Panc1 (cell line): ENCODE data around the gene TBRG4. TPM values are rescaled to one million over a fixed set of nuclear protein-coding genes. Genes with fewer than 3 reads are reported as not detected.

ENCODE experiments used
- ATAC-seq: fragments of 200-7000 bp; cut with Tn5 transposase; 2 replicates; pipeline ENCODE4 v1.9.1; 2020; ENCODE audit warnings: mild to moderate bottlenecking, moderate library complexity
- BruUV-seq: library from RNA; stranded (reverse); fragments of 400-500 nt; replicated peaks from 2 replicates; lab custom pipeline; 2021; lab: Mats Ljungman, UMichigan
- CTCF ChIA-PET: fragments of 300-600 bp; sonication (Branson Sonifier 250); formaldehyde crosslinking; loops from one replicate; lab custom pipeline; 2022; ENCODE audit warnings: antibody characterized with exemption; lab: Charles Lee
- POLR2A ChIA-PET: fragments of 300-600 bp; sonication (Branson Sonifier 250); formaldehyde crosslinking; loops from one replicate; lab custom pipeline; 2022; ENCODE audit warnings: antibody characterized with exemption; lab: Charles Lee
- DNase-seq: peaks from one replicate; pipeline ENCODE4 v3.0.0-alpha.2; 2010; ENCODE audit warnings: low read depth, low spot score
- H3K27ac ChIP-seq: 2 replicates; pipeline ENCODE4 v1.5.1; 2011; ENCODE audit warnings: mild to moderate bottlenecking, low read length, inconsistent platforms
- H3K27me3 ChIP-seq: fragments of 200-500 bp; sonication (Bioruptor generic); 2 replicates; pipeline ENCODE4 v1.6.0; 2014; ENCODE audit warnings: low read length, inconsistent platforms; ENCODE audit not compliant: control insufficient read depth, insufficient read depth
- H3K36me3 ChIP-seq: fragments of 200-500 bp; sonication (Bioruptor generic); 2 replicates; pipeline ENCODE4 v1.5.1; 2014; ENCODE audit warnings: inconsistent platforms, mild to moderate bottlenecking, low read length, moderate library complexity; ENCODE audit not compliant: control insufficient read depth, insufficient read depth
- H3K4me1 ChIP-seq: 2 replicates; pipeline ENCODE4 v1.5.1; 2011; ENCODE audit warnings: inconsistent platforms, mild to moderate bottlenecking, low read length, moderate library complexity; ENCODE audit not compliant: control insufficient read depth, insufficient read depth
- H3K4me3 ChIP-seq, 2 experiments: 2 replicates each; pipeline ENCODE4 v1.5.1; 2011 to 2012; ENCODE audit warnings: low read depth in 2 of 2, low read length in 2 of 2, mild to moderate bottlenecking in 2 of 2, inconsistent platforms in 1 of 2, moderate library complexity in 1 of 2
- H3K9me3 ChIP-seq: fragments of 200-500 bp; sonication (Bioruptor generic); 2 replicates; pipeline ENCODE4 v1.5.1; 2014; ENCODE audit warnings: low read depth, mild to moderate bottlenecking, inconsistent platforms, low read length, moderate library complexity; ENCODE audit not compliant: control insufficient read depth, insufficient read depth
- POLR2AphosphoS5 ChIP-seq: IDR thresholded peaks from 2 replicates; pipeline ENCODE4 v1.6.1; 2012; ENCODE audit warnings: mild to moderate bottlenecking, low read depth, low read length, moderate library complexity
- REST ChIP-seq, 2 experiments: IDR thresholded peaks; 2 replicates each; pipeline ENCODE4 v1.6.1; 2011 to 2012; ENCODE audit warnings: low read depth in 2 of 2, control low read depth in 1 of 2, low read length in 1 of 2, mild to moderate bottlenecking in 1 of 2, moderate library complexity in 1 of 2; ENCODE audit not compliant: insufficient read depth in 1 of 2
- TCF7L2 ChIP-seq: IDR thresholded peaks from 2 replicates; pipeline ENCODE4 v1.6.1; 2011; ENCODE audit warnings: mild to moderate bottlenecking, low read depth, low read length, inconsistent platforms
- in situ Hi-C: cut with HindIII; loops from 2 replicates; pipeline ENCODE4 v1.10.0; 2016; ENCODE audit warnings: low sequenced_read_pairs, low pct_unique_long_range_greater_than_20kb
- intact Hi-C: fragments of 100-400 bp; cut with micrococcal nuclease; formaldehyde crosslinking; loops from one replicate; pipeline ENCODE4 v1.10.0; 2022; ENCODE audit not compliant: unreplicated experiment
- total RNA-seq: library from RNA; stranded (reverse); gene quantifications from one replicate; pipeline ENCODE4 v1.2.1, GENCODE V29; 2021; ENCODE audit not compliant: unreplicated experiment
- TF ChIP-seq, protein P1 (sequence below): fragments of 450-650 bp; IDR thresholded peaks from 2 replicates; pipeline ENCODE4 v1.5.1; 2017; ENCODE audit warnings: mild to moderate bottlenecking

Gene TBRG4
- total RNA-seq, 1 experiment from 2014 or later, result 149 TPM

DNA sequence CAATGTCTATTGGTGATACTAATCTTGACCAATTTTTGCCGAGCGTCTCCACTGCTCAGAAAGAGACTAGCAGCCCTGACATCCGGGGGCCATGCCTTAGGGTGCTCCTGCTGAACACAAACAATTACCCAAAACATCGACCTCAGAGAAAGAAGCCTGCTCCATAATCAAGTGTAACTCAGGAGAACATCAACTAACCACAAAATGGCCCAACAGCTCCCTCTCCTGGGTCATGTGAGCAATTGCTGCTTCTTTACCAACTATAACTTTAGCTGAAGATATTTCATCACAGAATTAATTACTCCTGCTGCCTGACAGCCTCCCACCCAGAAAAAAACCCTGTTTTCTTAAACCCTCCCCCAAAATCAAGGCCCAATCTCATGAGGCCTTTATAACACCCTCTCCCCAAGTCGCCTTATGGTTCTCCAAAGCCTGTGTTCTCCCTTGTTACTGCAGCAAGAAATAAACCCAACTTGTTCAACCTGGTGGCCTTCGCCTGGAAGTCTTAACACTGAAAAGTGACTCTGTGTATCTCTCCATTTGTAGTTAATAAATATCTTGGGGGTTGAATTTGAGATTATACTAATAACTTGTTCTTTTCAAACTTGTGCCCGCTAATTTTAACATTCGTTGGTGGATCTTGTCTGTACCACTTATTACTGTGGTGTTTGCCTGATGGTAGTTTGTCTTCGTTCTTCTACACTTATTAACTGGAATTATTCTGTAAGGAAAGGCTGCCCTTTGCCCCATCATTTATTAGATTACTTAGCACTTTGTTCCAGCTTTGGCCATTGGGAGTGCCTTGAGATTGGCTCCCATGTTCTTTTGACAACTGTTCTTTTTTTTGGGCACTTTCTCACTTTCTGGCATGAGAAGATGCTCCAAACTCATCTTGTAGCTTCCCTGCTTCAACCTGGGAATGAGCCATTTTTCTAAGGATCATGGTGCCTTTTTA is 24.9 kb upstream of the TBRG4 start:
- TF ChIP-seq, protein P1, sequence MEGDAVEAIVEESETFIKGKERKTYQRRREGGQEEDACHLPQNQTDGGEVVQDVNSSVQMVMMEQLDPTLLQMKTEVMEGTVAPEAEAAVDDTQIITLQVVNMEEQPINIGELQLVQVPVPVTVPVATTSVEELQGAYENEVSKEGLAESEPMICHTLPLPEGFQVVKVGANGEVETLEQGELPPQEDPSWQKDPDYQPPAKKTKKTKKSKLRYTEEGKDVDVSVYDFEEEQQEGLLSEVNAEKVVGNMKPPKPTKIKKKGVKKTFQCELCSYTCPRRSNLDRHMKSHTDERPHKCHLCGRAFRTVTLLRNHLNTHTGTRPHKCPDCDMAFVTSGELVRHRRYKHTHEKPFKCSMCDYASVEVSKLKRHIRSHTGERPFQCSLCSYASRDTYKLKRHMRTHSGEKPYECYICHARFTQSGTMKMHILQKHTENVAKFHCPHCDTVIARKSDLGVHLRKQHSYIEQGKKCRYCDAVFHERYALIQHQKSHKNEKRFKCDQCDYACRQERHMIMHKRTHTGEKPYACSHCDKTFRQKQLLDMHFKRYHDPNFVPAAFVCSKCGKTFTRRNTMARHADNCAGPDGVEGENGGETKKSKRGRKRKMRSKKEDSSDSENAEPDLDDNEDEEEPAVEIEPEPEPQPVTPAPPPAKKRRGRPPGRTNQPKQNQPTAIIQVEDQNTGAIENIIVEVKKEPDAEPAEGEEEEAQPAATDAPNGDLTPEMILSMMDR, result peak; percentile 93
- no peak for TF ChIP-seq REST (IDR thresholded peaks at IDR 0.05; ENCODE audit: insufficient read depth in 1 of 2, low read depth in 2 of 2, low read length in 1 of 2)
- H3K27me3 ChIP-seq, result 0 out of 2 replicates have a peak, but pooled peaks cover 2% of the 10 kb centered on the region
- ChIA-PET CTCF (interaction anchor here (0.6 to 3.6 kb wide), 9 partner anchors 10 to 331 kb away, joined by 3 to 35 read pairs (median 5); no protein-coding TSS in a partner anchor), POLR2A (no interaction called here)
- H3K9me3 ChIP-seq, result no peaks in the 10 kb centered on the region
- no peaks in the 10 kb centered on the region for H3K36me3 ChIP-seq
- no peaks in the 10 kb centered on the region for H3K4me1 ChIP-seq
- ATAC-seq, result peak; percentile 87
- no TSS peak for BruUV-seq
- DNase-seq, result peak; percentile 71
- no peak overlapping the region for H3K4me3 ChIP-seq
- in situ Hi-C loops, result no loop called here
- intact Hi-C loops, result loop anchor here (1.0 to 10.0 kb wide), 4 partner anchors 56 to 552 kb away; partner anchors contain the start of gene TMED4
- no peak overlapping the region for H3K27ac ChIP-seq

DNA sequence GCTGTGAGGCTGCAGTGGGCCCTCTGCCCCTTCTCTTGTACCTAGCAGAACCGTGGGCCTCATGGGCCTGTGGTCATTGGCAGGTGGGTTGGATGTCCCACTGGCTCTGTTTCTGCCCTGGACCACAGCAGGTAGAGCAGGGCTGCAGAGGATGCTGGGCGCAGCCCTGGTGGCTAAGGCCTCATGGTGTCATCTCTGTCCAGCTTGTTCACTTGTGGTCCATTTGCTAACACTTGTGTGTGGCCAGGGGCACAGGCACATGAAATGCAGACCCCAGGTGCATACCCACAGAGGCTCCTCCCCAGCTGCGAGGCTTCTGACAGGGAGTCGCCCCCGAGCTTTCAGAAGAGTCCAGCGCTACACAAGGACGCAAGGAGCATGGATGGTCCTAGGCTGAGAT is 22.4 kb upstream of the TBRG4 start:
- in situ Hi-C loops (no loop called here), intact Hi-C loops (loop anchor here (10.0 kb wide), 1 partner anchor 549 kb away; the partner anchor contains the start of gene TMED4)
- TF ChIP-seq TCF7L2 (no peak), POLR2AphosphoS5 (no peak), REST (IDR thresholded peaks at IDR 0.05; ENCODE audit: insufficient read depth in 1 of 2, low read depth in 2 of 2, low read length in 1 of 2) (no peak)
- TF ChIP-seq, protein P1, result no peak
- H3K9me3 ChIP-seq, result no peaks in the 10 kb centered on the region
- no peaks in the 10 kb centered on the region for H3K36me3 ChIP-seq
- no peak for ATAC-seq
- no TSS peak for BruUV-seq
- no peak for DNase-seq
- no peak overlapping the region for H3K27ac ChIP-seq
- ChIA-PET POLR2A (interaction anchor here (0.5 kb wide), 1 partner anchor 140 kb away, joined by 5 read pairs; no protein-coding TSS in a partner anchor), CTCF (interaction anchor here (0.6 kb wide), 1 partner anchor 172 kb away, joined by 5 read pairs; no protein-coding TSS in a partner anchor)
- H3K4me1 ChIP-seq, result no peaks in the 10 kb centered on the region
- H3K4me3 ChIP-seq, result no peak overlapping the region
- 0 out of 2 replicates have a peak, but pooled peaks cover 2% of the 10 kb centered on the region for H3K27me3 ChIP-seq
